HepG2 (cell line): ENCODE results near the gene AP2S1. TPM values are rescaled to one million over a fixed set of nuclear protein-coding genes. Genes with fewer than 3 reads are reported as not detected.

Source experiments
- ATAC-seq: fragments of 200-7000 bp; cut with Tn5 transposase; 3 replicates; pipeline ENCODE4 v1.9.1; 2020; ENCODE audit warnings: mild to moderate bottlenecking, moderate library complexity
- BruUV-seq: library from RNA; stranded (reverse); fragments of 400-500 nt; replicated peaks from 2 replicates; lab custom pipeline; 2021; lab: Mats Ljungman, UMichigan
- CTCF ChIA-PET: fragments of 300-600 bp; formaldehyde crosslinking; extraction: SDS; loops from one replicate; lab custom pipeline; 2021; ENCODE audit warnings: low total read pairs, inconsistent platforms, low intra/inter-chr PET ratio; lab: Yijun Ruan, JAX
- POLR2A ChIA-PET: fragments of 350-600 bp; sonication (Branson Sonifier 250); formaldehyde crosslinking; loops from one replicate; lab custom pipeline; 2020; ENCODE audit warnings: antibody characterized with exemption, inconsistent platforms; lab: Yijun Ruan, JAX
- DNase-seq: peaks from one replicate; pipeline ENCODE4 v3.0.0-alpha.2; 2015; ENCODE audit warnings: low spot score
- FAIRE-seq: peaks from 3 replicates; lab custom pipeline; 2011; peaks lifted over from hg19 to GRCh38; lab: Jason Lieb, UNC
- H2AFZ ChIP-seq: one replicate; pipeline ENCODE4 v1.6.1; 2011; ENCODE audit warnings: low read length, inconsistent platforms
- H3K27ac ChIP-seq: fragments of 300-600 bp; 3 replicates; pipeline ENCODE4 v1.8.0; 2011; ENCODE audit warnings: mixed run types, mild to moderate bottlenecking, mixed read lengths, low read length, inconsistent platforms; ENCODE audit not compliant: insufficient read depth; ENCODE audit errors: extremely low read length
- H3K27me3 ChIP-seq, 2 experiments: fragments of 200-600 bp in 1 of 2; 2 replicates in 1 of 2; 3 replicates in 1 of 2; pipeline versions ENCODE4 v1.6.0 to v1.8.0; 2011; ENCODE audit warnings: low read length in 2 of 2, mild to moderate bottlenecking in 2 of 2, moderate library complexity in 2 of 2, inconsistent platforms in 1 of 2; ENCODE audit not compliant: insufficient read depth in 2 of 2, control insufficient read depth in 1 of 2
- H3K36me3 ChIP-seq, 2 experiments: fragments of 200-600 bp in 1 of 2; replicated peaks in 1 of 2; 2 replicates in 1 of 2; 3 replicates in 1 of 2; pipeline versions ENCODE4 v1.5.1 to v1.8.0; 2011; ENCODE audit warnings: low read length in 2 of 2, inconsistent platforms in 1 of 2; ENCODE audit not compliant: insufficient read depth in 2 of 2, control insufficient read depth in 1 of 2
- H3K4me1 ChIP-seq: 2 replicates; pipeline ENCODE4 v1.5.1; 2012; ENCODE audit warnings: low read length, inconsistent platforms; ENCODE audit not compliant: insufficient read depth
- H3K4me2 ChIP-seq: 2 replicates; pipeline ENCODE4 v1.6.0; 2011; ENCODE audit warnings: low read depth, low read length, inconsistent platforms
- H3K4me3 ChIP-seq, 3 experiments: fragments of 200-600 bp in 1 of 3; sonication (generic), shearing (Covaris generic) in 1 of 3; replicated peaks in 1 of 3; 2 replicates each; pipeline ENCODE4 v1.5.1; 2011 to 2016; ENCODE audit warnings: low read length in 3 of 3, inconsistent platforms in 2 of 3, low read depth in 2 of 3, mild to moderate bottlenecking in 2 of 3, control low read depth in 1 of 3, mixed read lengths in 1 of 3; ENCODE audit not compliant: insufficient read depth in 1 of 3
- H3K79me2 ChIP-seq: one replicate; pipeline ENCODE4 v1.6.1; 2011; ENCODE audit warnings: low read length, inconsistent platforms; ENCODE audit not compliant: insufficient read depth
- H3K9ac ChIP-seq: 2 replicates; pipeline ENCODE4 v1.6.0; 2011; ENCODE audit warnings: mild to moderate bottlenecking, low read depth, low read length, inconsistent platforms; ENCODE audit not compliant: insufficient read depth
- H3K9me3 ChIP-seq: 2 replicates; pipeline ENCODE4 v1.5.1; 2012; ENCODE audit warnings: mild to moderate bottlenecking, low read length
- H4K20me1 ChIP-seq: 2 replicates; pipeline ENCODE4 v1.6.0; 2011; ENCODE audit warnings: inconsistent platforms, mild to moderate bottlenecking, low read length, moderate library complexity; ENCODE audit not compliant: insufficient read depth
- EP300 ChIP-seq, 3 experiments: sonication (generic) in 1 of 3; formaldehyde crosslinking in 1 of 3; IDR thresholded peaks; 2 replicates each; pipeline versions ENCODE4 v1.5.1 to v1.6.1; 2011 to 2020; ENCODE audit warnings: low read depth in 2 of 3, low read length in 2 of 3, borderline replicate concordance in 1 of 3, improper control_type of control experiment in 1 of 3, mild to moderate bottlenecking in 1 of 3, missing genetic modification reagents in 1 of 3, moderate library complexity in 1 of 3
- ERF ChIP-seq: IDR thresholded peaks from 2 replicates; pipeline ENCODE4 v1.6.1; 2018; ENCODE audit warnings: missing biosample characterization, missing genetic modification reagents
- HNF4A ChIP-seq: sonication (generic); formaldehyde crosslinking; IDR thresholded peaks from 2 replicates; pipeline ENCODE4 v1.4.0; 2020; ENCODE audit warnings: missing genetic modification reagents
- TRAFD1 ChIP-seq: sonication (generic); formaldehyde crosslinking; IDR thresholded peaks from 2 replicates; pipeline ENCODE4 v1.5.1; 2020; ENCODE audit warnings: missing genetic modification reagents, mild to moderate bottlenecking, borderline replicate concordance
- ZBTB38 ChIP-seq: sonication (generic); formaldehyde crosslinking; IDR thresholded peaks from 2 replicates; pipeline ENCODE4 v1.5.1; 2020; ENCODE audit warnings: mild to moderate bottlenecking, missing genetic modification reagents
- ZFY ChIP-seq: sonication (generic); formaldehyde crosslinking; IDR thresholded peaks from 2 replicates; pipeline ENCODE4 v1.4.0; 2020; ENCODE audit warnings: missing genetic modification reagents
- ZNF274 ChIP-seq: sonication (generic); formaldehyde crosslinking; IDR thresholded peaks from 2 replicates; pipeline ENCODE4 v1.5.1; 2020; ENCODE audit warnings: mild to moderate bottlenecking, missing genetic modification reagents
- ZNF446 ChIP-seq: sonication (generic); formaldehyde crosslinking; IDR thresholded peaks from 2 replicates; pipeline ENCODE4 v1.5.0; 2020; ENCODE audit warnings: mild to moderate bottlenecking, missing genetic modification reagents
- ZNF557 ChIP-seq: sonication (generic); formaldehyde crosslinking; IDR thresholded peaks from 2 replicates; pipeline ENCODE4 v1.4.0; 2020; ENCODE audit warnings: missing genetic modification reagents
- ZNF629 ChIP-seq: sonication (generic); formaldehyde crosslinking; conservative IDR thresholded peaks from 2 replicates; pipeline ENCODE4 v1.5.0; 2020; ENCODE audit warnings: missing genetic modification reagents
- ZNF749 ChIP-seq: sonication (generic); formaldehyde crosslinking; IDR thresholded peaks from 2 replicates; pipeline ENCODE4 v1.8.0; 2022; ENCODE audit warnings: mild to moderate bottlenecking, missing genetic modification reagents, moderate library complexity, borderline replicate concordance
- WGBS: methylation state at CpG from one replicate; pipeline ENCODE4 v1.1.6; 2017; ENCODE audit warnings: low lambda C conversion rate; 5-methylcytosine and 5-hydroxymethylcytosine counted together
- in situ Hi-C: cut with HindIII; loops from 2 replicates; pipeline ENCODE4 v1.10.0; 2017; ENCODE audit warnings: low pct_unique_long_range_greater_than_20kb; ENCODE audit not compliant: extremely low pct_ligation_motif_present
- intact Hi-C: fragments of 100-400 bp; cut with micrococcal nuclease; formaldehyde crosslinking; loops from one replicate; pipeline ENCODE4 v1.10.0; 2022; ENCODE audit not compliant: unreplicated experiment
- polyA plus RNA-seq, 8 experiments: library from polyadenylated mRNA; depleted of rRNA in 3 of 8; stranded (reverse) in 7 of 8; unstranded in 1 of 8; fragments of >200 nt; fragmentation: Illumina TruSeq in 4 of 8; extraction: Trizol in 4 of 8; gene quantifications; 2 replicates each; pipeline versions ENCODE4 v1.2.1 to v1.2.3, GENCODE V29; 2011 to 2016; ENCODE audit warnings: low read depth in 4 of 8, missing spikeins in 1 of 8, mixed read lengths in 1 of 8; ENCODE audit not compliant: insufficient read depth in 1 of 8
- total RNA-seq, 5 experiments: library from RNA; depleted of rRNA; stranded (reverse); fragments of >200 nt; fragmentation: Illumina TruSeq; extraction: Trizol; gene quantifications; 2 replicates each; pipeline ENCODE4 v1.2.3, GENCODE V29; 2016; ENCODE audit warnings: low read depth in 1 of 5

The AP2S1 gene
- total and polyA plus RNA-seq, 2 of the 13 experiments (the other 11 are each of a cell fraction or from before 2014, with no cell fraction given): 45.2 to 86.1 TPM

- no peak overlapping the region for H3K27ac ChIP-seq
- H2AFZ ChIP-seq: no peak overlapping the region
- H3K4me1 ChIP-seq: peaks cover 37% of the 10 kb centered on the region
- no TSS peak for BruUV-seq
- FAIRE-seq: no peak
- H4K20me1 ChIP-seq: no peaks in the 10 kb centered on the region
- H3K79me2 ChIP-seq: peaks cover 13% of the 10 kb centered on the region
- peaks cover 0 to 14% of the 10 kb centered on the region in 2 experiments; a peak in 2 of 5 replicates for H3K36me3 ChIP-seq
- peak; percentile 76 for TF ChIP-seq ZNF629 (CRISPR knock-in tag)
- no peak for TF ChIP-seq TRAFD1
- ChIA-PET POLR2A (no interaction called here), CTCF (no interaction called here)
- no peaks in the 10 kb centered on the region for H3K9me3 ChIP-seq
- no peaks in the 10 kb centered on the region for H3K27me3 ChIP-seq
- no peak for ATAC-seq
- WGBS: 98% methylated on average over 2 of the region's 2 CpGs
- no peak overlapping the region for H3K4me3 ChIP-seq
- H3K4me2 ChIP-seq: no peak overlapping the region
- in situ Hi-C loops: no loop called here
- DNase-seq: no peak
- H3K9ac ChIP-seq: no peak overlapping the region
- intact Hi-C loops: no loop called here
Measured at GRCh38 chr19:46848389-46848788, 2.3 kb downstream of the AP2S1 start.

GRCh38 chr19:46847528-46847927 lies 3.1 kb downstream of the AP2S1 start:
- H3K36me3 ChIP-seq: peaks cover 1 to 21% of the 10 kb centered on the region in 2 experiments; a peak in 3 of 5 replicates
- no peak overlapping the region for H2AFZ ChIP-seq
- H3K4me2 ChIP-seq: no peak overlapping the region
- no peaks in the 10 kb centered on the region for H3K27me3 ChIP-seq
- H3K27ac ChIP-seq: no peak overlapping the region
- no peaks in the 10 kb centered on the region for H4K20me1 ChIP-seq
- no peak for DNase-seq
- H3K4me1 ChIP-seq: peaks cover 28% of the 10 kb centered on the region
- no peak for ATAC-seq
- CTCF ChIA-PET: no interaction called here
- BruUV-seq: TSS peak; percentile 48
- in situ Hi-C loops: no loop called here
- intact Hi-C loops: no loop called here
- no peaks in the 10 kb centered on the region for H3K9me3 ChIP-seq
- H3K4me3 ChIP-seq: no peak overlapping the region
- FAIRE-seq: no peak
- POLR2A ChIA-PET: no interaction called here
- 98% methylated on average over 11 of the region's 11 CpGs for WGBS
- TF ChIP-seq ZNF274 (CRISPR knock-in tag) (no peak), ZNF557 (CRISPR knock-in tag) (no peak), ERF (CRISPR knock-in tag) (no peak), ZNF446 (CRISPR knock-in tag) (no peak), ZBTB38 (no peak), EP300 (IDR thresholded peaks at IDR 0.05; ENCODE audit: low read depth in 2 of 2, low read length in 2 of 2) (no peak), EP300 (CRISPR knock-in tag; IDR thresholded peaks at IDR 0.05; ENCODE audit: borderline replicate concordance) (no peak), ZNF749 (no peak), ZFY (CRISPR knock-in tag) (no peak), HNF4A (CRISPR knock-in tag) (no peak)
- no peak overlapping the region for H3K9ac ChIP-seq
- peaks cover 13% of the 10 kb centered on the region for H3K79me2 ChIP-seq
